HG03457 (cell line): Measurements from ENCODE around the gene NFAM1.

Experiments used
- ATAC-seq: cut with Tn5 transposase; IDR thresholded peaks from one replicate; pipeline ENCODE4 v1.9.1; 2021; ENCODE audit warnings: moderate number of reproducible peaks; ENCODE audit not compliant: unreplicated experiment

The NFAM1 gene

DNA sequence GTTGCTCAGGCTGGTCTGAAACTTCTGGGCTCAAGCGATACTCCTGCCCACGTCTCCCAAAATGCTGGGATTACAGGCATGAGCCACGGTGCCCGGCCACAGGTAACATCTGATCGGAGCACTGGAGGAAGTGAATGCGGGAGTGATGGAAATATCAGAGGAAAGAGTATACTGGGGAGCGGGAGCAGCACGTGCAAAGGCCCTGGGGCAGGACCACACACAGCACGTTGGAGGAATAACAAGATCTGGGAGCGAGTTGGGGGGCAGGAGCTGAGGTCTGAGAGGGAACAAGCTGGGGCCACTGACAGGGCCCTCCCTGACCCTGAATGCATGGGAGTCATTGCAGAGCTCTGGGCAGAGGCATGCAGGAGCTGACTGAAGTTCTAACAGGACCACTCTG, 70.7 kb downstream of the NFAM1 start:
- no peak for ATAC-seq

DNA sequence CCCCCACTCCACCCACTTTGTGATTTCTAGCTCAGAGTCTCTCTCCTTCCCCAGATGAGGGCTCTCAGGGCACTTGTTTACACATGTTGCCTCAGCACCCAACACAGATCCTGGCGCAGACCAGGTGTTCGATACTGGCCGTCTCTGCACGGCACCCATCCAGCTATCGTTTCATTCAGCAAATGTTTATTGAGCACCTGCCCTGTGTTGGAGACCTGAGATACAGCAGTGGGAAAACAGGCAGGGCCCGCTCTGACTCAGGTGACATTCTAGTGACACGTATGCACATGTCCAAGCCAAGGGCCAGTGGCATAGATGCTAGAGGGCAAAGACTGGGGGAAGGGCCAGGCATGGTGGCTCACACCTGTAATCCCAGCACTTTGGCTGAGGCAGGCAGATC, 71.9 kb downstream of the NFAM1 start:
- no peak for ATAC-seq

DNA sequence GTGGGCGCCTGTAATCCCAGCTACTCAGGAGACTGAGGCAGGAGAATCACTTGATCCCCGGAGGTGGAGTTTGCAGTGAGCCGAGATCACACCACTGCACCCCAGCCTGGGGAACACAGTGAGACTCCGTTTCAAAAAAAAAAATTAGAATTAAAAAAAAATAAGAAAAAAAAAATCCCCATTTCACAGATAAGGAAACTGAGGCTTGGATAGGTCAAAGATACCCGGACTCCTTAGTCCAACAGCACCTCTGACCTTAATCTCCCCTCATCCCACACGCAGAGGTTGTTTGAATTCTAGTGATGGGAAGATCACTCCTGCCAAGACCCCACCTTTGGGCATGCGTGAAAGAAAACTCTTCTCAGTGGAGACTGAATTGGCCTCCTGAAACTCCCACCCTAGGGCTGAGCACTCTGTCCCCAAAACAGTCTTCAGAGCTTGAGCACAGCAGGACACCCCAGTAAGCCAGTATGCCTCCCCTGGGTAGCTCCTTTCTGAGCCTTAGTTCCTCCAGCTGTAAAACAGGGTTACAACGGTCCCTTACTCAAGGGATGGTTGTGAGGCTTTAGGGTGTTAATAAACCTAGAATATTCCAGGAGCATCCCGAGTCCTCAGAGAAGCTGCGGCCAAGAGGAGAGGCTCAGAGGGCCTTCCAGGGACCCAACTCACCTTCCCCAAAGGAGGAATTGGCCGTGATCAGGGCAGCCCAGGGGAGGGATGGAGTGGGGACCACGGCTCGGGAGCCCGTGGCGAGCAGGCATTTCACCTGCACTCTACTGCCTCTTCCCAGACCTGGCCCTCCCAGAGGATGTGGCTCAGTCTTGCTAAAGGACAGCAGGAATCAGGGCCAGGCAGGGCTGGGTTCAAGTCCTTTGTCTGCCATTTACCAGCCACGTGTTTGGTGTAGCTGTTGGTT, 73.3 kb downstream of the NFAM1 start:
- no peak for ATAC-seq

DNA sequence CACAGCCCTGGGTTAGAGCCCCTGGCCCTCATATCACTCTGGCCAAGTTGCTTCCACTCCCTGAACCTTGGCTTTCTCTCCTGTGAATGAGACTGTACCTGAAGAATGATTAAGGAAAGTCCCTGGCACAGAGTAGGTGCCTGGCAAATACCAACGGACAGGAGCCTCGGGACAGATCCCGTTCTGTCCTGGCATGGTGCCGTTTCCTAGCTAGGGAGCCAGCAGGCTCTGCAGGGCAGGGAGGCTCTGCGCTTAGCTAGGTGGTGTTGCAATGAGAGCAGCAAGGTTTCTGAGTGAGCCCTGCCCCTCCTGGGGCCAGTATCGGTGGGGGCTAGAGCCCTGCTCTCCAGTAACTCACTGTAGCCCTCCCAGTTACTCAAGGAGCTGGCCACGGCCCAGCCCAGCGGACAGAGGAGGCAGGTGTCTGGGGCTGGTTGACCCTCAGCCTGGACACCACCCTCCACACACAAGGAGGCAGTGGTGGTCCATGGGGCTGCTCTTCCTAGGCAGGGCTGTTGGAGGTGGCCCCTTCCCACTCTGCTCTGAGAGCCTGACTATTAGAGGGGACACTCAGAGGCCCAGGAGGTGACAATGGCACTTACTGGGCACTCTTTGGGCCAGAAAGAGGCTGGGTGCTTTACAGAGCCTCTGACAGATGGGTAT, 74.4 kb downstream of the NFAM1 start:
- ATAC-seq: no peak

DNA sequence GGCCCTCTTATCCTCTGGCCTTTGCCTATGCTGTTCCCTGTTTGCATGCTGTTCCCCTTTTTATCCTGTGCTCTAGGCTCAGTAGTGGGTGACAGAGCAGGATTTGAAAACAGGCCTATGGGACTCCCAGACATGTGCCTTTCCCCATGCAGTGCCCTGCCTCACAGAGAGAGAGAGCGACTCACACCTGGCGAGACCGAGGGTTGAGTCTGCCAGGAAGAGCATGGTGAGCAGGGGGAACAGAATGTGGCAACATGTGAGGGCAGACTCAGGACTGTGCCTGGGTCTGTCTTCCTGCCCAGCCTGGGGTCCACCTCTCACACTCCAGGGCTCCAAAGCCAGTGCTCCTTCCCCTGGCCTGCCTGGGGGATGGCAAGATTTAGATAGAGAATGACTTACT, 75.0 kb downstream of the NFAM1 start:
- no peak for ATAC-seq

DNA sequence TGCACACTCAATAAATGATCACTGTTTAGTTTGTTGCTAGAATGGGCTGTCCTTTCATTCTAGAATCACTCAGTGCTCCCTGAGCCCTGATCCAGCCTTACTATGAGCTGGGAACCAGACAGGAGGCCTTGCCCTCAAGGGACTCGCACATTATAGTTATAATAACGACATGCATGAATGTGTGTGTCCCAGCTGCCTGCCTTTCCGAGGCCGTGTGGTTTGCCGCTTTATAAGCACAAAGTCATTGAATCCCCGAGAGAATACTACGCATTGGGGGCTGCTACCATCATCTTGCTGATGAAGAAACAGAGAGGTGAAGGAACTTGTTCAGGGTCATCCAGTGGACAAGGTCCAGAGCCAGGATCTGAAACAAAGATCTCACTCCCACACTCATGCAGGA, 75.7 kb downstream of the NFAM1 start:
- no peak for ATAC-seq

DNA sequence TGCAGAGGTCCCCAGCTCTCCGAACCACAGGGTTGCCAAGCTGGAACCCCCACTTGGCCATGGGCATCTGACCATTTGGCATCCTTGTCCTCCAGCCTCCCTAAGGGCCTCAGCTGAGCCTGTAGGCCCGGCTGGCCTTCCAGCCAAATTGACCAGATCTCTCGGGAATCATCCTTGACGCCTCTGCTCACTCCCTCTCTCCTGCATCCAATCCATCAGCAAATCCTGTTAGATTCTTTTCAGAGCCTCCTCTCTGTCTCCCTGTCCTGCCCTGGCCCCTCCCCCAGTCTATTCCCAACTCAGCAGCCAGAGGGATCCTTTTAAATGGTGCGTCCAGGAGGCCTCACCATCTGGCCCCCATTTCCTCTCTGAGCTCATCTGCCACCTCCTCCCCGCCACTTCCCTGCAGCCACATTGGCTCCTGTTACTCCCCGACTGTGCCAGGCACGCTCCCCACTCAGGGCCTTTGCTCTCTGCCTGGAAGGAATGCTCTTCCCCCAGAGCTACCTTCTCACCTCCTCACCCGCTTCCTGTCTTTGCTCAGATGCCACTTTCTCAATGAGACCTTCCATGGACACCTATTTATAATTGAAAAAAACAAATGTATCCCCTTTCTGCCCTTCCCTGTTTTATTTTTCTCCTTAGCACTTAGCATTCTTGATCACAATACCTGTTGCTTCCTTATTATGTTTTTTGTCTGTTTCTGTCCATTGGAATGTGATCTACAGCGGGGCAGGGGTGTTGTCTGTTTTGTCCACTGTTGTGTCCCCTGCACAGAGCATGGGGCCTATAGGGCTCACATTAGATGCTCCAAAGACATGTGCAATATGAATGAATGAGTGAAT, 78.1 kb downstream of the NFAM1 start:
- no peak for ATAC-seq

DNA sequence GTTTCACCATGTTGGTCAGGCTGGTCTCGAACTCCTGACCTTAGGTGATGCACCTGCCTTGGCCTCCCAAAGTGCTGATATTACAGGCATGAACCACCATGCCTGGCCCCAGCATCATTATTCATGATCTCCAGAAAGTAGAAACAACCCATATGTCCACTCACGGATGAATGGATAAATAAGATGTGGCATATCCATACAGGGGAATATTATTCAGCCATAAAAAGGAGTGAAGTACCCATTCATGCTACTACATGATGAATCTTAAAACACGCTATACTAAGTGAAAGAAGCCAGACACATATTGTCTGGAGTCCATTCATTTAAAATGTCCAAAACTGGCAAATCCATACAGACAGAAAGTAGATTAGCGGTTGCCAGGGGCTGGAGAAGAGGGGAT, 81.8 kb downstream of the NFAM1 start:
- no peak for ATAC-seq

DNA sequence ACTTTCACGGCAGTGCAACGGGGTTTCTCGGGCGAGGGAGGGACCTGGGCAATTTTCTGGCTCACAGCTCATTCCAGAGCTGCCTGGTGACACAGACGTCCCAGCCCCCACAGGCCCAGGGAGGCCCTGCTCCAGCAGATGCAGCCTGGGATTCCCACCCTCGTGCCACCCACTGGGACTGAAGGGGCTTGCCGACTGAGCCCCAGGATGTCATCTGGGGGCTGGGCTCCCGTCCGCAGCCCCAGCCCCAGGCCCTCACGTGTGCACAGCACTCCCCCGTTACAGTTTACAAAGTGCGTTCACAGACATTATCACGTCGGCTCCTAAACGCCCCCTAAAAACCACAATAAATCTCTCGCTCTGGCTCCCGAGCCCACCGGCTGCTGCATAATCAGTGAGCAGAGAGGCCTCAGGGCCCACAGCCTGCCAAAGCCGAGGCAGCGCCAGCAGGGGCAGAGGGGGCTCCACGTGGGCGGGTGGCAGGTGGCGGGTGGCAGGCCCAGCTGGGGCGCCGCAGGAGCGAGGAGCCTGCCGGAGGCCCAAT, 84.8 kb downstream of the NFAM1 start:
- ATAC-seq: no peak

DNA sequence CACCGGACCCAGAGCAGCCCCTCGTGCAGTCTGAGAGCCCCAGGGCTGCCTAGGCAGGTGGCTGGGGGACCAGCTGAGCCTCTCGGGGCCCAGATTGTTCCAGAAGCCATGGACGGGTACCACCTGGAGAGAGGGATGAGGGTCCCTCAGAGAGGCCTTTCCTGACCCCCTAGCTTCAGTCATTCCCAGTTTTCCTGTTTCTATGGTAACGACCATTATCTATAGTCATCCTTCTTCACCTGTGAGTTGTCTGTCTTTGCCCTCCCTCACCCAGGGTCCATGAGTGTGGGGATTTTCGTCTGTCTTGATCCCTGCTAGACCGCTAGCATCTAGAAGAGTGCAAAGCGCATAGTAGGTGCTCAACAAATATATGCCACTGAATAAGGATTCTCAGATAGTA, 85.5 kb downstream of the NFAM1 start:
- ATAC-seq: no peak

DNA sequence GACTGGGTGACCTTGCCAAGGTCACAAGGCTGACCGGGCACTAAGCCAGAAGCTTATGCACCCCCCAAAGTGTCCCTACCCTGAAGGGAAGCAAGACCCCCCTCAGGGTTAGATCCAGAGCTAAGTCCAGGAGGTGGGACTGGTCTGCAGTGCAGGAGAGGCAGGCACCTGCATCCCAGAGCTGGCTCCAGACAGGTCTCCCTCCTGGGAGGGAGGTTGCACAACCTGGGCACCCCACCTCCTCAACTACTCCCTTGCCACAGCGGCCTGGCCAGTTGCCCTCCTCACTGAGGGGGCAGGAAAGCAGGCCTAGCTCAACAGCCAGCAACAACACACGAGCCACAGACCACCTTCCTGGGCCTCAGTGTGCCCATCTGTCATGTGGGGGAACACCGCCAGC, 86.7 kb downstream of the NFAM1 start:
- ATAC-seq: no peak

DNA sequence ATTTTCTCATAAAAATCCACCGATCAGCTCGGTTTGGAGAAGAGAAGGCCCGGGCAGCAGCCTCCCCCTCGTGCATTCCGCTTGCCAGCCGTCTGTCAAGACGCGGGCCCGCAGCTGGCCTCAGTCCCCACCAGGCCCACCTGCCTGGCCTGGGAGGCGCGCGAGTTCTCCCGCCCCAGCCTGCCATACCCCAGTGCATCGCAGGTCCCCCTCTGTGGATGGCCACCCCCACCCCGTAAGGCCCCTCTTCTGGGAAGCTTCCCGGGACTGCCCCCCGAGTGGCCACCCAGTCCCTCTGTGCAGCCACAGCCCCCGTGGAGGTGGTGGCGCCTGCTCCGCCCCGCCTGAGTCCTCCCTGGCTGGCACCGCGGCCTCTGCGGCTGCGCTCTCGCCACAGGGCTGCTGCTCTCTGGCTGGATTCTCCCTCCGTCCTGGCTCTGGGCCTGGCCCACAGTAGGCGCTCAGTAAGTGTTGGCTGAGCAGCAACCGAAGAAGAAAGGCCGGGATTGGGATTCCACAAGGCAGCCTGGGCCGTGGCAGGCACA, 87.8 kb downstream of the NFAM1 start:
- ATAC-seq: no peak

DNA sequence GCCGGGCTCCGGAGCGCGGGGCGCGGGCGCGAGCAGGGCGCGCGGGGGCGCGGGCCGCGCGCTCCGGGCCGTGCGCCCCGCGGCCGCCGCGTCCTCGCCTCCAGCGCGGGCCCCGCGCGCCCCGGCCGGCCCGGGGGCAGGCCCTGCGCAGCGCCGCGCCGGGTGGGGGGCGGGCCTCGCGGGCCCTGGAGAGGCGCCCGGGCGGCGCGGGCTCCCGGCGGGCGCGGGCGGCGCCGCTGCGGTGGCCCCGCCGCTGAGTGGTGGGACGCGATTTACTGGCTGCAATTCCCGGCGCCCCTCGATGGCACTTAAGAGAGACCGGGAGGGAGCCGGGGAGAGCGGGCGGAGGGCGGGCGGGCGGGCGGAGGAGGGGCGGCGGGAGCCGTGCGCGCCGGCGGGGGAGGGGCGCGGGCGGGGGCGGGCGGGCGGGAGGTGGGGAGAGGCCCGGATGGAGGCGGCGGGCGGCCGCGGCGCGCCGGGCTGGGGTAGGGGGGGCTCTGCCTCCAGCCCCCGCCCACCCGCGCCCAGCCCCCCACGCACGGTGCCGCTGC, 88.6 kb downstream of the NFAM1 start:
- no peak for ATAC-seq

DNA sequence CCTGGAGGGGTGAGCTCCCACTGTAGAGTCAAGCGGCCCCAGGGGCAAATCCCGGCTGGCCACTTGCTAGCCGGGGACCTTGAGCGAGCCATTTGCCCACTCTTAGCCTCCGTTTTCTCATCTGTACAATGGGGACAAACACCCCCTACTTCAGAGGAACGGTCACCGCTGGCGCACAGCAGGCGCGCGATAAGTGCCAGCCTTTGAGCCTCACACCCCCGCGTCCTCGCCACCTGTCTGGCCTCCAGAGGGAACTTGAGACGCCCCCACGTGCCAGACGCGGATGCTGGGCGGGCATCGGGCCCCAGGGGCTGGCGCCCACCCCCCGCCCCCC, 89.1 kb downstream of the NFAM1 start:
- no peak for ATAC-seq

DNA sequence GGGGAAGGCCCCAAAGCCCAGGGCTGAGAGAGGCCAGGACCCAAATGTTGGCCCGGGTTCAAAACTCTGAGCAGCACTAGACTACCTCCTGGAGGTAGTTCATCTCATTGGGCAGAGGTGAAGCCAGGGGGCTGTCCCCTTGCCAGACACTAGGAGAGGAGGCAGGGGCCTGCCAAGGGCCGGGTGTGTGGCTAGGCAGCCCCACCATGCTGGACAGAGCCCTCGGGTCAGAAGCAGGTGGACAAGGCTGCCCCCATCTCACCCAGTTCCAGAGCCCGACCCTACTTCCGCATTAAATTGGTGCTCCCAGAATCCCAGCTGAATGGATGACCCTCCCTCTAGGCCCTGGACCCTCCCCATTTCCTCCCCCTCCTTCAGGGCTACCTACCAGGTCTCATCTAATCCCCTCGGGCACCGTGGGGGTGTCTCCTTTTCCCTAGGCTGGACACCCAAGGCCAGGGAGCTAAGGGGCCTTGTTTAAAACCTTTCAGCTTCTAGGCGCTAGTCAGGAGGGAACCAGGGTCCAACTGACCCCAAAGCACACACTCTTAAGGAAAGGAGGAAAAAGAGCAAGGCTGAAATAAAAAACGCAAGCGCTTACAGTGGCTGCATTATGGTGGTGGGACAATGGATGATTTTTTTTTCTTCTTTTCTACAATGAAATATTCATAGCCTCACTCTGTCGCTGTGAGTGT, 89.6 kb downstream of the NFAM1 start:
- ATAC-seq: no peak

DNA sequence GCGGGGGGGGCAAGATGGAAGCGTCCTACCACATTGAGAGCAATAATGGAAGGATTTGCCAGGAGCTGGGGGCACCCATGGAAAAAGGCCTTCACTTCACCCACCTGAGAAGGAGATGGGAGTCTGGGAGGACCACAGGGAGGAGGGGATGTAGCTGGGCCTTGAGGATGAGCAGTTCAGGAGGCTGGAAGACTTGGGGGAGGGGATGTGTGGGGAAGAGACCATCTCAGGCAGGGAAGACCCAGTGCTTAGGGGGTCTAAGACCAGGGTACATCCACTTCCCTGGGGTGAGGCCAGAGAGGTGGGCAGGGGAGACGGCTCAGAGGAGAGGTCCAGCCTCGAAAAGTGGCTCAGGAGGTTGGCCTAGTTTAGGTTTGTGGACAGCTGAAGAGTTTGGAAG, 90.4 kb downstream of the NFAM1 start:
- no peak for ATAC-seq

DNA sequence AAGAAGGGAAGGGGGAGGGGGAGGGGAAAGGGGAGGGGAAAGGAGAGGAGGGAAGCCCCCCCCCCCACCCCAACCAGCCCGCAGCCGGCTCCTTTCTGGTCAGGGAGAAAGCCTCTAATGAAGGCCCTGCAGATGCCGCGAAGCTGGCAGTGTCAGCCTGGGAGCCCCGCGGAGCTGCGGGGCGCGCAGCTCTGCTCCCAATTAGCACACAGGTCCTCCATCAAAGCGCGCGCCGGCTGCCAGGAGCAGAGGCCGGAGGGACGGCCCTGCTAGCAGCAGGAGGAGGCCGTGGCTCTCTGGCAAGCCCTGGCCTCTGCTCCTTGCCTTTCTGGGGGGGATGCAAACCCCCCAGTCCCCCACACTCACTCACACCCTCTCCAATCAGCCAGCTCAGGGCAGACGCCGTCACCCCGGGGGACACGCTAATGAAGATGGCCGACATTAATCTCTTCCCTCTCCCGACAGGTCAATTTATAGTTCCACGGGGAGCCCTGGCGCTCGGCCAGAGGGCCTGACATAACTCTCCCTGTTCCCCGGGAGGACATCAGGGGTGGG, 91.3 kb downstream of the NFAM1 start:
- no peak for ATAC-seq

DNA sequence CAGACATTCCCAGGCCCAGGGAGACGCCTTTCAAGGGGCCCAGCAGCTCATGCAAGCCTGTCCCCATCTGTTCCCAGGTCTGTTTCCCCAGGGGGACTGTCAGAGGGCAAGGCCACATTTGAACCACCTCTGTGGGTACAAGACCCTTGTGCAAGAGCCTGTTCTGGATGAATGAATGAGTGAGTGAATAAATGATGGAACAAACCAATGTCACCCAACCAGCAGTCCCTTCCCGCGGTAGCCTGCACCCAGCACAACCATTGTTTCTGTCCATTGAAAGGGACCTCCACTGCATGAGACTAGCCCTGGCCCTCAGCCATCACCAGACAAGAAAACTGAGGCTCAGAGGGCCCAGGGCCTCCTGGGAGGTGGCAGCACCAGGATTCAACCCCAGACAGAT, 92.1 kb downstream of the NFAM1 start:
- no peak for ATAC-seq

DNA sequence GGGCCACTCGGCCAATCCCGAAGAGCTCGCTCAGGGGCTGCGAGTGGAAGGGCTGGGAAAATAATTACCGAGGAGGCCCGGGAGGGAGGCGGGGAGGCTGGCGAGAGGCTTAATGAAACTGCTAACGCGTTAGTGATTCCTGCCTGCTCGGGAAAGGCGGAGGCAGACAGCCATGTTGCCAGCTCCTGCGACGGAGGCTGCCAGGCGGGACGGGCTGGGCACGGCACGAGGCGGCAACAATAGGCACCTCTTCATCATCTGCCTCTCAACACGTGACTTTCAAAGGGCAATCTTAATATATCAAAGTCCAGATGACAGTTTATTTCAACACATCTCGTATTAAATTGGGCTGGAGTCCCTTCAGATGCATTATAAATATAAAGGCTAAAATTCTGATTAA, 93.7 kb downstream of the NFAM1 start:
- ATAC-seq: no peak

DNA sequence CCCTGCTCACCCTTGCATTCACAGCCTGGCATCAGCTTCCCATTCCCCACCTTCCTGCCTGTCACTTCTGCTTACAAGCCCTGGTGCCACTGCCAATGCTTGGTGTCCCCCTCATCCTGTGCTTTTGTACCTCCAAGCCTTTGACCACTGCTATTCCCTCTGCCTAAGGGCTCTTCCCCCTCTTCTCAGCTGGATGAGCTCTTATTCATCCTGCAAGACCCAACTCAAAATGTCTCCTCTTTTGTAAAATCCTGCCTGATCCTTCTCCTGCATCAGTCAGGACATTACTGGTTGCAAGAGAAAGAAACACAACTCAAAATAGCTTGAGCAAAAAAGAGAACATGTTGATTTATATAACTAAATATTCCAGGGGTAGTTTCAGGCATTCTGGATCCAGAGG, 94.8 kb downstream of the NFAM1 start:
- no peak for ATAC-seq
